ENCODE measurements around the gene SWT1. TPM values are rescaled to one million over a fixed set of nuclear protein-coding genes. Genes with fewer than 3 reads are reported as not detected.

SWT1 gene
- polyA plus RNA-seq, 1 of the 3 experiments (the other 2 are of a cell fraction): 1.1 TPM

DNA sequence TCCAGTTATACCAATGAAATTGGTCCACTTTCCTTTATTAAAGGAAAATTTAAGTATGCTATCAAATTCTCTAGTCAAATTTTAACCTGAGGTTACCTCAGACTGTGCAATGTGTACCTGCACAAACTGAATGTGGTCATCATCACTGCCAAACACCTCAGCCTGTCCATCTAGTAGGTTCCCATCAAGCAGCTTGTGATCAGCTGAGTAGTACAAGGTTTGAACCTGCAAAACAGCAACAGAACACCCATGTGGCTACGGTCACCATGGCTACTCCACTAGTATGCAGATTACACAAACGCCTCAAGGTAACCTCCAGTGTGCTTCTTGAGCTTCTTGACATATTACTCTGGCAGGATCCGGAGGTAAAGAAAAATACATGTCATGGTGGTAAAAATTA, 148.5 kb downstream of the SWT1 start (continued):
- no peak for TF ChIP-seq YY1 (IDR thresholded peaks at IDR 0.05; ENCODE audit: low read depth)

DNA sequence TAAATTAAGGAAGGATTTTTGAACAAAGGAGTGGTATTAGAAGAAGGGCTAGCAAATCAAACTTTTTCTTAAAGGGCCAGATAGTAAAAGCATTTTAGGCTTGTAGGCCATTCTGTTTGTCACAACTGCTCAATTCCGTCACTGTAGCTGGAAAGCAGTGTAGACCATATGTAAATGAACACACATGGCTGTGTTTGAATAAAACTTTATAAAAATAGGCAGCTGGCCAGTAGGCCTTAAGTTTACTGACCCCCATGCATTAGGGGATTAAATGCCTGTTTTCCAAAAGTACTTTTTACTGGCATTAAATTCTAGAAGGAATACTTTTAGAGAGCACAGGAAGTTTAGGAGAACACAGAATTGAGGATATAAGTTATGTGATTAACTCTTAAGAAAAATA, 151.2 kb downstream of the SWT1 start:
- CTCF ChIA-PET: no interaction called here
- H3K4me3 ChIP-seq (ENCODE audit: low read depth in 2 of 2, low read length in 1 of 2): no peak overlapping the region

DNA sequence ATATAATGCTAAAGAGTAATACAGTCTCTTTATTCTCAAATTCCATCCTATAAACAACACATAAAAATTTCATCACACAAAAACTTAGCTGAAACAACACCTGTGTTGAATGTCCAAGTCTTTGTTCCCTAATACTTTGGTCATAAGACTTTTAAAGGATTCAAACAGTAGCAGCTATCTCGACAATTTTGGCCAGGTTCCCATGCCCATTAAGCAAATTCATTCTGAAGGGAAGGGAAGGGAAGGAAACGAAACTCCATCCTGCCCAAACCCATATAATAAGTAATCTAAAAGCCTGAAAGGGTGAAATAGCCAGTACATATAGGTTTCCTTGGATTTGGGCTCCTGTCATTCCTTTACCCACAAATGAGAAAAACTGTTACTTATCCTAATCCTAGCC, 152.6 kb downstream of the SWT1 start:
- Histone ChIP-seq H3K4me1 (ENCODE audit: control insufficient read depth in 1 of 2, insufficient read depth in 2 of 2, low read depth in 1 of 2, low read length in 1 of 2) (peaks cover 9 to 14% of the 10 kb centered on the region in 2 experiments; a peak in 3 of 4 replicates), H3K79me2 (ENCODE audit: insufficient read depth) (peaks cover 54% of the 10 kb centered on the region), H2AFZ (ENCODE audit: low read depth) (no peak overlapping the region), H3K27ac (ENCODE audit: low read depth in 2 of 2, low read length in 1 of 2) (no peak overlapping the region), H3K9ac (no peak overlapping the region), H3K36me3 (replicated peaks in 1 of 2; ENCODE audit: control insufficient read depth in 1 of 2, insufficient read depth in 2 of 2, low read length in 1 of 2) (peaks cover 69 to 72% of the 10 kb centered on the region in 2 experiments), H3F3A (replicated peaks; ENCODE audit: insufficient read depth) (peaks cover 6% of the 10 kb centered on the region), H3K27me3 (ENCODE audit: insufficient read depth) (no peaks in the 10 kb centered on the region), H3K4me3 (ENCODE audit: low read depth in 2 of 2, low read length in 1 of 2) (no peak overlapping the region), H3K4me2 (no peak overlapping the region), H3K9me2 (no peaks in the 10 kb centered on the region), H4K20me1 (ENCODE audit: insufficient read depth) (peaks cover 32% of the 10 kb centered on the region), H3K9me3 (no peaks in the 10 kb centered on the region)
- no peak for DNase-seq
- 68% methylated on average over 2 of the region's 2 CpGs for WGBS (ENCODE audit: low lambda C conversion rate)
- ChIA-PET CTCF (no interaction called here), POLR2A (no interaction called here)
- TF ChIP-seq FOSL2 (IDR thresholded peaks at IDR 0.05; ENCODE audit: borderline replicate concordance, low read depth): no peak

More for the DNA sequence above, 151.2 kb downstream of the SWT1 start:
- TF ChIP-seq, protein P1, sequence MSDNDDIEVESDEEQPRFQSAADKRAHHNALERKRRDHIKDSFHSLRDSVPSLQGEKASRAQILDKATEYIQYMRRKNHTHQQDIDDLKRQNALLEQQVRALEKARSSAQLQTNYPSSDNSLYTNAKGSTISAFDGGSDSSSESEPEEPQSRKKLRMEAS (IDR thresholded peaks at IDR 0.05; ENCODE audit: low read depth): no peak
- TF ChIP-seq POLR2AphosphoS5 (IDR thresholded peaks at IDR 0.05; ENCODE audit: low read depth, low read length): no peak
- Histone ChIP-seq H3F3A (replicated peaks; ENCODE audit: insufficient read depth) (peaks cover 6% of the 10 kb centered on the region), H3K79me2 (ENCODE audit: insufficient read depth) (peaks cover 40% of the 10 kb centered on the region), H4K20me1 (ENCODE audit: insufficient read depth) (peaks cover 18% of the 10 kb centered on the region), H2AFZ (ENCODE audit: low read depth) (no peak overlapping the region), H3K36me3 (replicated peaks in 1 of 2; ENCODE audit: control insufficient read depth in 1 of 2, insufficient read depth in 2 of 2, low read length in 1 of 2) (peaks cover 84 to 87% of the 10 kb centered on the region in 2 experiments), H3K9me2 (no peaks in the 10 kb centered on the region), H3K4me2 (no peak overlapping the region), H3K9me3 (no peaks in the 10 kb centered on the region), H3K9ac (no peak overlapping the region), H3K27me3 (ENCODE audit: insufficient read depth) (no peaks in the 10 kb centered on the region), H3K27ac (ENCODE audit: low read depth in 2 of 2, low read length in 1 of 2) (no peak overlapping the region), H3K4me1 (ENCODE audit: control insufficient read depth in 1 of 2, insufficient read depth in 2 of 2, low read depth in 1 of 2, low read length in 1 of 2) (peaks cover 0 to 7% of the 10 kb centered on the region in 2 experiments; a peak in 2 of 4 replicates)
- POLR2A ChIA-PET: no interaction called here
- DNase-seq: no peak
- WGBS (ENCODE audit: low lambda C conversion rate): 100% methylated on average over 1 of the region's 1 CpG

DNA sequence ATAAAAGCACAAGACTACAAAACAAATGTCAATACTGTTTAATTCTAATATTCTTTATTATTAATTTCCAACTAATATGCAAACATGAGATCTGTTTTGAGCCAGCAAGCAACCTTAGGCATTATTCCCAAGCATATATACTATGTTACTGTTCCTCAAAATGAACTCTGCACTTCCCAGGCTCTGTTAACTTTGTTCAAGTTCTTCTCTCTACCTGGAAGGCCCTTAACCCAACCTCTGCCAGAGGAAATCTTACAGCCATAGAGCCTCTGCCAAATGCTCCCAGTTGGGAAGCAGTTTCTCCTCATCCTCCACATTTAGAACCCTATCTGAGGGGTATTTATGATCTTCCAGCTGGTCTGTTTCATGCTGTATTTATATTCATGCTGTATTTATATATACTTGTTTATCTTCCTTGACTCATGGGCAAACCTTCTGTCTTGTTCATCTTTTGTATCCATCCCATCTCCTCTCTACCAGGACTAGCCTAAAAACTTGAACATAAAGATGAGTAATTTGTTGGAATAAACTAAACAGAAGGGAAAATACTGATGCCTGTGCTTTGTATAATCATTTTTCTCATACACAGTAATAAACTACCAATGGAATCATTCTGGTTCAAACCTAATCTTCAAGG, 154.7 kb downstream of the SWT1 start:
- Histone ChIP-seq H3K9me2 (no peaks in the 10 kb centered on the region), H3K4me1 (ENCODE audit: control insufficient read depth in 1 of 2, insufficient read depth in 2 of 2, low read depth in 1 of 2, low read length in 1 of 2) (peaks cover 14 to 18% of the 10 kb centered on the region in 2 experiments; a peak in 3 of 4 replicates), H3F3A (replicated peaks; ENCODE audit: insufficient read depth) (no peaks in the 10 kb centered on the region), H3K36me3 (replicated peaks in 1 of 2; ENCODE audit: control insufficient read depth in 1 of 2, insufficient read depth in 2 of 2, low read length in 1 of 2) (peaks cover 50 to 51% of the 10 kb centered on the region in 2 experiments), H3K9me3 (no peaks in the 10 kb centered on the region), H3K27me3 (ENCODE audit: insufficient read depth) (no peaks in the 10 kb centered on the region), H3K9ac (no peak overlapping the region), H3K27ac (ENCODE audit: low read depth in 2 of 2, low read length in 1 of 2) (no peak overlapping the region), H3K4me2 (no peak overlapping the region), H4K20me1 (ENCODE audit: insufficient read depth) (peaks cover 46% of the 10 kb centered on the region), H3K4me3 (ENCODE audit: low read depth in 2 of 2, low read length in 1 of 2) (no peak overlapping the region), H3K79me2 (ENCODE audit: insufficient read depth) (peaks cover 76% of the 10 kb centered on the region), H2AFZ (ENCODE audit: low read depth) (no peak overlapping the region)
- ChIA-PET CTCF (no interaction called here), POLR2A (no interaction called here)
- TF ChIP-seq POLR2AphosphoS5 (IDR thresholded peaks at IDR 0.05; ENCODE audit: low read depth, low read length) (no peak), MXI1 (IDR thresholded peaks at IDR 0.05; ENCODE audit: low read depth, low read length) (no peak), JUND (IDR thresholded peaks at IDR 0.05) (no peak), GABPA (IDR thresholded peaks at IDR 0.05; ENCODE audit: low read depth) (no peak), RFX5 (IDR thresholded peaks at IDR 0.05; ENCODE audit: low read length) (no peak), NFIC (IDR thresholded peaks at IDR 0.05; ENCODE audit: borderline replicate concordance) (no peak), FOXJ3 (CRISPR knock-in tag; IDR thresholded peaks at IDR 0.05) (no peak), TCF12 (IDR thresholded peaks at IDR 0.05) (no peak)
- TF ChIP-seq, protein P2, sequence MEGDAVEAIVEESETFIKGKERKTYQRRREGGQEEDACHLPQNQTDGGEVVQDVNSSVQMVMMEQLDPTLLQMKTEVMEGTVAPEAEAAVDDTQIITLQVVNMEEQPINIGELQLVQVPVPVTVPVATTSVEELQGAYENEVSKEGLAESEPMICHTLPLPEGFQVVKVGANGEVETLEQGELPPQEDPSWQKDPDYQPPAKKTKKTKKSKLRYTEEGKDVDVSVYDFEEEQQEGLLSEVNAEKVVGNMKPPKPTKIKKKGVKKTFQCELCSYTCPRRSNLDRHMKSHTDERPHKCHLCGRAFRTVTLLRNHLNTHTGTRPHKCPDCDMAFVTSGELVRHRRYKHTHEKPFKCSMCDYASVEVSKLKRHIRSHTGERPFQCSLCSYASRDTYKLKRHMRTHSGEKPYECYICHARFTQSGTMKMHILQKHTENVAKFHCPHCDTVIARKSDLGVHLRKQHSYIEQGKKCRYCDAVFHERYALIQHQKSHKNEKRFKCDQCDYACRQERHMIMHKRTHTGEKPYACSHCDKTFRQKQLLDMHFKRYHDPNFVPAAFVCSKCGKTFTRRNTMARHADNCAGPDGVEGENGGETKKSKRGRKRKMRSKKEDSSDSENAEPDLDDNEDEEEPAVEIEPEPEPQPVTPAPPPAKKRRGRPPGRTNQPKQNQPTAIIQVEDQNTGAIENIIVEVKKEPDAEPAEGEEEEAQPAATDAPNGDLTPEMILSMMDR (IDR thresholded peaks at IDR 0.05): no peak
- TF ChIP-seq, protein P3, sequence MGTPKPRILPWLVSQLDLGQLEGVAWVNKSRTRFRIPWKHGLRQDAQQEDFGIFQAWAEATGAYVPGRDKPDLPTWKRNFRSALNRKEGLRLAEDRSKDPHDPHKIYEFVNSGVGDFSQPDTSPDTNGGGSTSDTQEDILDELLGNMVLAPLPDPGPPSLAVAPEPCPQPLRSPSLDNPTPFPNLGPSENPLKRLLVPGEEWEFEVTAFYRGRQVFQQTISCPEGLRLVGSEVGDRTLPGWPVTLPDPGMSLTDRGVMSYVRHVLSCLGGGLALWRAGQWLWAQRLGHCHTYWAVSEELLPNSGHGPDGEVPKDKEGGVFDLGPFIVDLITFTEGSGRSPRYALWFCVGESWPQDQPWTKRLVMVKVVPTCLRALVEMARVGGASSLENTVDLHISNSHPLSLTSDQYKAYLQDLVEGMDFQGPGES (IDR thresholded peaks at IDR 0.05; ENCODE audit: low read depth, low read length): no peak
- TF ChIP-seq, protein P4, sequence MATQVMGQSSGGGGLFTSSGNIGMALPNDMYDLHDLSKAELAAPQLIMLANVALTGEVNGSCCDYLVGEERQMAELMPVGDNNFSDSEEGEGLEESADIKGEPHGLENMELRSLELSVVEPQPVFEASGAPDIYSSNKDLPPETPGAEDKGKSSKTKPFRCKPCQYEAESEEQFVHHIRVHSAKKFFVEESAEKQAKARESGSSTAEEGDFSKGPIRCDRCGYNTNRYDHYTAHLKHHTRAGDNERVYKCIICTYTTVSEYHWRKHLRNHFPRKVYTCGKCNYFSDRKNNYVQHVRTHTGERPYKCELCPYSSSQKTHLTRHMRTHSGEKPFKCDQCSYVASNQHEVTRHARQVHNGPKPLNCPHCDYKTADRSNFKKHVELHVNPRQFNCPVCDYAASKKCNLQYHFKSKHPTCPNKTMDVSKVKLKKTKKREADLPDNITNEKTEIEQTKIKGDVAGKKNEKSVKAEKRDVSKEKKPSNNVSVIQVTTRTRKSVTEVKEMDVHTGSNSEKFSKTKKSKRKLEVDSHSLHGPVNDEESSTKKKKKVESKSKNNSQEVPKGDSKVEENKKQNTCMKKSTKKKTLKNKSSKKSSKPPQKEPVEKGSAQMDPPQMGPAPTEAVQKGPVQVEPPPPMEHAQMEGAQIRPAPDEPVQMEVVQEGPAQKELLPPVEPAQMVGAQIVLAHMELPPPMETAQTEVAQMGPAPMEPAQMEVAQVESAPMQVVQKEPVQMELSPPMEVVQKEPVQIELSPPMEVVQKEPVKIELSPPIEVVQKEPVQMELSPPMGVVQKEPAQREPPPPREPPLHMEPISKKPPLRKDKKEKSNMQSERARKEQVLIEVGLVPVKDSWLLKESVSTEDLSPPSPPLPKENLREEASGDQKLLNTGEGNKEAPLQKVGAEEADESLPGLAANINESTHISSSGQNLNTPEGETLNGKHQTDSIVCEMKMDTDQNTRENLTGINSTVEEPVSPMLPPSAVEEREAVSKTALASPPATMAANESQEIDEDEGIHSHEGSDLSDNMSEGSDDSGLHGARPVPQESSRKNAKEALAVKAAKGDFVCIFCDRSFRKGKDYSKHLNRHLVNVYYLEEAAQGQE (IDR thresholded peaks at IDR 0.05; ENCODE audit: low read depth, low read length): no peak
- DNase-seq: no peak
